ENCODE measurements around the gene HBM. TPM values are rescaled to one million over a fixed set of nuclear protein-coding genes. Genes with fewer than 3 reads are reported as not detected.
"Not testable (repeated sequence)": the region's sequence is repeated elsewhere in the genome, so short reads cannot be mapped to it uniquely, and the experiment has no call there.

Gene HBM
- total and polyA plus RNA-seq, 2 experiments from 2014 or later, result not detected

- Histone ChIP-seq H3K9me2 (replicated peaks; ENCODE audit: insufficient read depth) (no peaks in the 10 kb centered on the region), H4K20me1 (ENCODE audit: insufficient read depth, poor library complexity, severe bottlenecking) (no peaks in the 10 kb centered on the region), H3K9me3 (ENCODE audit: low read depth) (no peaks in the 10 kb centered on the region), H3K27ac (no peak overlapping the region), H3K27me3 (peaks cover 55% of the 10 kb centered on the region), H3K4me3 (no peak overlapping the region), H3K36me3 (replicated peaks; ENCODE audit: insufficient read depth, low read depth) (no peaks in the 10 kb centered on the region), H3K79me2 (no peaks in the 10 kb centered on the region), H3K4me2 (no peak overlapping the region), H3K4me1 (ENCODE audit: insufficient read depth) (no peaks in the 10 kb centered on the region), H2AFZ (no peak overlapping the region)
- TF ChIP-seq EZH2phosphoT487 (IDR thresholded peaks at IDR 0.05; ENCODE audit: low read depth, severe bottlenecking, unreplicated experiment), result no peak
- no peak for TF ChIP-seq CTCF (IDR thresholded peaks at IDR 0.05; ENCODE audit: poor library complexity)
- TF ChIP-seq EZH2 (IDR thresholded peaks at IDR 0.05; ENCODE audit: borderline replicate concordance), result no peak
- 46% methylated on average over 3 of the region's 3 CpGs for WGBS (ENCODE audit: low lambda C conversion rate, missing lambda C conversion rate)
- DNase-seq (ENCODE audit: low spot score), result no peak
Observed at GRCh38 chr16:169014-169413, 3.2 kb downstream of the HBM start.

DNA sequence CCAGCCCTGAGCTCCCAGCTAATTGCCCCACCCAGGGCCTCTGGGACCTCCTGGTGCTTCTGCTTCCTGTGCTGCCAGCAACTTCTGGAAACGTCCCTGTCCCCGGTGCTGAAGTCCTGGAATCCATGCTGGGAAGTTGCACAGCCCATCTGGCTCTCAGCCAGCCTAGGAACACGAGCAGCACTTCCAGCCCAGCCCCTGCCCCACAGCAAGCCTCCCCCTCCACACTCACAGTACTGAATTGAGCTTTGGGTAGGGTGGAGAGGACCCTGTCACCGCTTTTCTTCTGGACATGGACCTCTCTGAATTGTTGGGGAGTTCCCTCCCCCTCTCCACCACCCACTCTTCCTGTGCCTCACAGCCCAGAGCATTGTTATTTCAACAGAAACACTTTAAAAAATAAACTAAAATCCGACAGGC is 4.3 kb downstream of the HBM start:
- not testable (repeated sequence) for H3K36me3 ChIP-seq (replicated peaks; ENCODE audit: insufficient read depth, low read depth); H3K4me1 ChIP-seq (ENCODE audit: insufficient read depth); H3K4me3 ChIP-seq; H3K9me2 ChIP-seq (replicated peaks; ENCODE audit: insufficient read depth); H3K79me2 ChIP-seq; H3K9me3 ChIP-seq (ENCODE audit: low read depth); H4K20me1 ChIP-seq (ENCODE audit: insufficient read depth, poor library complexity, severe bottlenecking); H2AFZ ChIP-seq; H3K4me2 ChIP-seq; H3K27ac ChIP-seq
- WGBS (ENCODE audit: low lambda C conversion rate, missing lambda C conversion rate), result 2% methylated on average over 5 of the region's 5 CpGs
- peaks cover 61% of the 10 kb centered on the region for H3K27me3 ChIP-seq
- peak; percentile 30 for DNase-seq (ENCODE audit: low spot score)

DNA sequence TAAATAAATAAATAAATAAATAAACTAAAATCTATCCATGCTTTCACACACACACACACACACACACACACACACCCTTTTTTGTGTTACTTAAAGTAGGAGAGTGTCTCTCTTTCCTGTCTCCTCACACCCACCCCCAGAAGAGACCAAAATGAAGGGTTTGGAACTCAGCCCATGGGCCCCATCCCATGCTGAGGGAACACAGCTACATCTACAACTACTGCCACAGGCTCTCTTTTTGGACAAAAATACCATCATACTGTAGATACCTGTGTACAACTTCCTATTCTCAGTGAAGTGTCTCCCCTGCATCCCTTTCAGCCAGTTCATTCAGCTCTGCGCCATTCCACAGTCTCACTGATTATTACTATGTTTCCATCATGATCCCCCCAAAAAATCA is 5.0 kb downstream of the HBM start:
- Histone ChIP-seq H3K4me3 (no peak overlapping the region), H3K27ac (no peak overlapping the region), H3K9me3 (ENCODE audit: low read depth) (no peaks in the 10 kb centered on the region), H3K9me2 (replicated peaks; ENCODE audit: insufficient read depth) (no peaks in the 10 kb centered on the region), H3K27me3 (peaks cover 60% of the 10 kb centered on the region), H2AFZ (no peak overlapping the region), H3K4me1 (ENCODE audit: insufficient read depth) (no peaks in the 10 kb centered on the region), H4K20me1 (ENCODE audit: insufficient read depth, poor library complexity, severe bottlenecking) (no peaks in the 10 kb centered on the region), H3K79me2 (no peaks in the 10 kb centered on the region), H3K4me2 (no peak overlapping the region), H3K36me3 (replicated peaks; ENCODE audit: insufficient read depth, low read depth) (no peaks in the 10 kb centered on the region)
- 100% methylated on average over 1 of the region's 1 CpG for WGBS (ENCODE audit: low lambda C conversion rate, missing lambda C conversion rate)
- no peak for TF ChIP-seq CTCF (IDR thresholded peaks at IDR 0.05; ENCODE audit: poor library complexity)
- DNase-seq (ENCODE audit: low spot score), result no peak

DNA sequence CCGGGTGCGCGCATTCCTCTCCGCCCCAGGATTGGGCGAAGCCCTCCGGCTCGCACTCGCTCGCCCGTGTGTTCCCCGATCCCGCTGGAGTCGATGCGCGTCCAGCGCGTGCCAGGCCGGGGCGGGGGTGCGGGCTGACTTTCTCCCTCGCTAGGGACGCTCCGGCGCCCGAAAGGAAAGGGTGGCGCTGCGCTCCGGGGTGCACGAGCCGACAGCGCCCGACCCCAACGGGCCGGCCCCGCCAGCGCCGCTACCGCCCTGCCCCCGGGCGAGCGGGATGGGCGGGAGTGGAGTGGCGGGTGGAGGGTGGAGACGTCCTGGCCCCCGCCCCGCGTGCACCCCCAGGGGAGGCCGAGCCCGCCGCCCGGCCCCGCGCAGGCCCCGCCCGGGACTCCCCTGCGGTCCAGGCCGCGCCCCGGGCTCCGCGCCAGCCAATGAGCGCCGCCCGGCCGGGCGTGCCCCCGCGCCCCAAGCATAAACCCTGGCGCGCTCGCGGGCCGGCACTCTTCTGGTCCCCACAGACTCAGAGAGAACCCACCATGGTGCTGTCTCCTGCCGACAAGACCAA is 6.7 kb downstream of the HBM start, which contains the start of gene HBA2:
HBA2 (plus strand) TSS at position 503 of the 568 bp plus-strand sequence; CDS start at position 540, 37 bp downstream.
- peaks cover 46% of the 10 kb centered on the region for H3K27me3 ChIP-seq

DNA sequence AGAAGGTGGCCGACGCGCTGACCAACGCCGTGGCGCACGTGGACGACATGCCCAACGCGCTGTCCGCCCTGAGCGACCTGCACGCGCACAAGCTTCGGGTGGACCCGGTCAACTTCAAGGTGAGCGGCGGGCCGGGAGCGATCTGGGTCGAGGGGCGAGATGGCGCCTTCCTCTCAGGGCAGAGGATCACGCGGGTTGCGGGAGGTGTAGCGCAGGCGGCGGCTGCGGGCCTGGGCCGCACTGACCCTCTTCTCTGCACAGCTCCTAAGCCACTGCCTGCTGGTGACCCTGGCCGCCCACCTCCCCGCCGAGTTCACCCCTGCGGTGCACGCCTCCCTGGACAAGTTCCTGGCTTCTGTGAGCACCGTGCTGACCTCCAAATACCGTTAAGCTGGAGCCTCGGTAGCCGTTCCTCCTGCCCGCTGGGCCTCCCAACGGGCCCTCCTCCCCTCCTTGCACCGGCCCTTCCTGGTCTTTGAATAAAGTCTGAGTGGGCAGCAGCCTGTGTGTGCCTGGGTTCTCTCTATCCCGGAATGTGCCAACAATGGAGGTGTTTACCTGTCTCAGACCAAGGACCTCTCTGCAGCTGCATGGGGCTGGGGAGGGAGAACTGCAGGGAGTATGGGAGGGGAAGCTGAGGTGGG is 7.6 kb downstream of the HBM start:
- H2AFZ ChIP-seq; H3K36me3 ChIP-seq (replicated peaks; ENCODE audit: insufficient read depth, low read depth); H4K20me1 ChIP-seq (ENCODE audit: insufficient read depth, poor library complexity, severe bottlenecking); H3K9me3 ChIP-seq (ENCODE audit: low read depth); H3K27ac ChIP-seq; H3K4me1 ChIP-seq (ENCODE audit: insufficient read depth); H3K4me3 ChIP-seq; H3K9me2 ChIP-seq (replicated peaks; ENCODE audit: insufficient read depth); H3K79me2 ChIP-seq; H3K4me2 ChIP-seq; DNase-seq (ENCODE audit: low spot score): not testable (repeated sequence)
- 22% methylated on average over 23 of the region's 44 CpGs for WGBS (ENCODE audit: low lambda C conversion rate, missing lambda C conversion rate)
- H3K27me3 ChIP-seq, result peaks cover 46% of the 10 kb centered on the region

More for the DNA sequence above, 6.7 kb downstream of the HBM start, which contains the start of gene HBA2:
- not testable (repeated sequence) for H3K9me3 ChIP-seq (ENCODE audit: low read depth); H3K4me1 ChIP-seq (ENCODE audit: insufficient read depth); DNase-seq (ENCODE audit: low spot score); H3K36me3 ChIP-seq (replicated peaks; ENCODE audit: insufficient read depth, low read depth); H3K27ac ChIP-seq; H3K4me2 ChIP-seq; H3K9me2 ChIP-seq (replicated peaks; ENCODE audit: insufficient read depth); H3K79me2 ChIP-seq; H4K20me1 ChIP-seq (ENCODE audit: insufficient read depth, poor library complexity, severe bottlenecking); H3K4me3 ChIP-seq; H2AFZ ChIP-seq
- WGBS (ENCODE audit: low lambda C conversion rate, missing lambda C conversion rate), result no CpG with 5 or more reads among the region's 74 CpGs

DNA sequence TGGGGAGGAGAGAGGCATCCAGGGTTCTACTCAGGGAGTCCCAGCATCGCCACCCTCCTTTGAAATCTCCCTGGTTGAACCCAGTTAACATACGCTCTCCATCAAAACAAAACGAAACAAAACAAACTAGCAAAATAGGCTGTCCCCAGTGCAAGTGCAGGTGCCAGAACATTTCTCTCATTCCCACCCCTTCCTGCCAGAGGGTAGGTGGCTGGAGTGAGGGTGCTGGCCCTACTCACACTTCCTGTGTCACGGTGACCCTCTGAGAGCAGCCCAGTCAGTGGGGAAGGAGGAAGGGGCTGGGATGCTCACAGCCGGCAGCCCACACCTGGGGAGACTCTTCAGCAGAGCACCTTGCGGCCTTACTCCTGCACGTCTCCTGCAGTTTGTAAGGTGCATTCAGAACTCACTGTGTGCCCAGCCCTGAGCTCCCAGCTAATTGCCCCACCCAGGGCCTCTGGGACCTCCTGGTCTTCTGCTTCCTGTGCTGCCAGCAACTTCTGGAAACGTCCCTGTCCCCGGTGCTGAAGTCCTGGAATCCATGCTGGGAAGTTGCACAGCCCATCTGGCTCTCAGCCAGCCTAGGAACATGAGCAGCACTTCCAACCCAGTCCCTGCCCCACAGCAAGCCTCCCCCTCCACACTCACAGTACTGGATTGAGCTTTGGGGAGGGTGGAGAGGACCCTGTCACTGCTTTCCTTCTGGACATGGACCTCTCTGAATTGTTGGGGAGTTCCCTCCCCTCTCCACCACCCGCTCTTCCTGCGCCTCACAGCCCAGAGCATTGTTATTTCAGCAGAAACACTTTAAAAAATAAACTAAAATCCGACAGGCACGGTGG is 8.4 kb downstream of the HBM start:
- H2AFZ ChIP-seq; DNase-seq (ENCODE audit: low spot score); H3K4me2 ChIP-seq; H3K9me3 ChIP-seq (ENCODE audit: low read depth); H3K4me1 ChIP-seq (ENCODE audit: insufficient read depth); H3K4me3 ChIP-seq; H3K27ac ChIP-seq; H3K36me3 ChIP-seq (replicated peaks; ENCODE audit: insufficient read depth, low read depth); H3K9me2 ChIP-seq (replicated peaks; ENCODE audit: insufficient read depth); H3K79me2 ChIP-seq; H4K20me1 ChIP-seq (ENCODE audit: insufficient read depth, poor library complexity, severe bottlenecking): not testable (repeated sequence)
- peaks cover 46% of the 10 kb centered on the region for H3K27me3 ChIP-seq
- 38% methylated on average over 6 of the region's 13 CpGs for WGBS (ENCODE audit: low lambda C conversion rate, missing lambda C conversion rate)

All from hepatocyte (in vitro differentiated cells).